Dendritic cell treated with granulocyte-macrophage colony-stimulating factor and Interleukin-4, amounts not matched to agents 40 ng/mL and 50 ng/mL, for 4 days (primary cell): Measurements from ENCODE around the gene AFAP1L1.
"Not testable (repeated sequence)": the region's sequence is repeated elsewhere in the genome, so short reads cannot be mapped to it uniquely, and the experiment has no call there.

Experiments used
- H3K27ac Mint-ChIP-seq: one replicate; pipeline ENCODE4 v1.8.0; 2022; ENCODE audit warnings: mild to moderate bottlenecking, mixed read lengths
- H3K27me3 Mint-ChIP-seq: one replicate; pipeline ENCODE4 v1.8.0; 2022; ENCODE audit warnings: mild to moderate bottlenecking, mixed read lengths
- H3K36me3 Mint-ChIP-seq: one replicate; pipeline ENCODE4 v1.8.0; 2022; ENCODE audit warnings: low read depth, mixed read lengths
- H3K4me1 Mint-ChIP-seq: one replicate; pipeline ENCODE4 v1.8.0; 2022; ENCODE audit warnings: low read depth, mixed read lengths
- H3K4me3 Mint-ChIP-seq: one replicate; pipeline ENCODE4 v1.8.0; 2022; ENCODE audit warnings: mild to moderate bottlenecking, moderate library complexity, mixed read lengths
- H3K9me3 Mint-ChIP-seq: one replicate; pipeline ENCODE4 v1.8.0; 2022; ENCODE audit warnings: mixed read lengths
- intact Hi-C: fragments of 100-400 bp; cut with micrococcal nuclease; formaldehyde crosslinking; loops from one replicate; pipeline ENCODE4 v1.15.0; 2022

The AFAP1L1 gene

GRCh38 chr5:149268928-149269557 lies 2.6 kb upstream of the AFAP1L1 start:
- Mint-ChIP-seq H3K4me3 (no peak overlapping the region), H3K27me3 (peaks cover 46% of the 10 kb centered on the region), H3K36me3 (peaks cover 5% of the 10 kb centered on the region), H3K27ac (no peak overlapping the region), H3K4me1 (peaks cover 16% of the 10 kb centered on the region), H3K9me3 (peaks cover 18% of the 10 kb centered on the region)
- intact Hi-C loops, result loop anchor here (2.0 to 5.0 kb wide), 2 partner anchors 128 to 822 kb away; partner anchors contain the start of gene ABLIM3

- peak overlapping the region; percentile 74 for H3K4me3 Mint-ChIP-seq
- peaks cover 5% of the 10 kb centered on the region for H3K36me3 Mint-ChIP-seq
- intact Hi-C loops, result no loop called here
- H3K27me3 Mint-ChIP-seq, result peaks cover 50% of the 10 kb centered on the region
- peaks cover 16% of the 10 kb centered on the region for H3K4me1 Mint-ChIP-seq
- peaks cover 18% of the 10 kb centered on the region for H3K9me3 Mint-ChIP-seq
- no peak overlapping the region for H3K27ac Mint-ChIP-seq
Measured at GRCh38 chr5:149271195-149271715, 404 bp upstream of the AFAP1L1 start.

GRCh38 chr5:149272781-149273180 lies 1.1 kb downstream of the AFAP1L1 start:
- H3K4me3 Mint-ChIP-seq, H3K36me3 Mint-ChIP-seq, intact Hi-C loops, H3K27ac Mint-ChIP-seq: not testable (repeated sequence)
- H3K27me3 Mint-ChIP-seq, result peaks cover 55% of the 10 kb centered on the region
- H3K9me3 Mint-ChIP-seq, result peaks cover 18% of the 10 kb centered on the region
- H3K4me1 Mint-ChIP-seq, result peaks cover 24% of the 10 kb centered on the region

- Mint-ChIP-seq H3K27ac (no peak overlapping the region), H3K27me3 (peaks cover 52% of the 10 kb centered on the region), H3K4me1 (peaks cover 28% of the 10 kb centered on the region), H3K36me3 (peaks cover 5% of the 10 kb centered on the region), H3K4me3 (no peak overlapping the region), H3K9me3 (peaks cover 14% of the 10 kb centered on the region)
- intact Hi-C loops, result no loop called here
Measured at GRCh38 chr5:149273237-149273636, 1.6 kb downstream of the AFAP1L1 start.

GRCh38 chr5:149273950-149274349 lies 2.3 kb downstream of the AFAP1L1 start:
- Mint-ChIP-seq H3K4me3 (no peak overlapping the region), H3K27me3 (peaks cover 49% of the 10 kb centered on the region), H3K27ac (no peak overlapping the region), H3K9me3 (peaks cover 14% of the 10 kb centered on the region), H3K36me3 (no peaks in the 10 kb centered on the region), H3K4me1 (peaks cover 36% of the 10 kb centered on the region)
- intact Hi-C loops, result no loop called here

- no peak overlapping the region for H3K4me3 Mint-ChIP-seq
- intact Hi-C loops, result no loop called here
- H3K4me1 Mint-ChIP-seq, result peaks cover 43% of the 10 kb centered on the region
- no peaks in the 10 kb centered on the region for H3K36me3 Mint-ChIP-seq
- H3K27me3 Mint-ChIP-seq, result peaks cover 46% of the 10 kb centered on the region
- H3K27ac Mint-ChIP-seq, result no peak overlapping the region
- H3K9me3 Mint-ChIP-seq, result peaks cover 10% of the 10 kb centered on the region
Measured at GRCh38 chr5:149274939-149275338, 3.3 kb downstream of the AFAP1L1 start.

- Mint-ChIP-seq H3K4me3 (no peak overlapping the region), H3K27ac (no peak overlapping the region), H3K4me1 (peaks cover 28% of the 10 kb centered on the region), H3K36me3 (no peaks in the 10 kb centered on the region), H3K9me3 (peaks cover 10% of the 10 kb centered on the region), H3K27me3 (peaks cover 24% of the 10 kb centered on the region)
- intact Hi-C loops, result no loop called here
Measured at GRCh38 chr5:149277801-149278200, 6.1 kb downstream of the AFAP1L1 start.

GRCh38 chr5:149278451-149279210 lies 7.0 kb downstream of the AFAP1L1 start:
- Mint-ChIP-seq H3K4me3 (no peak overlapping the region), H3K27me3 (peaks cover 16% of the 10 kb centered on the region), H3K4me1 (peaks cover 28% of the 10 kb centered on the region), H3K27ac (peak overlapping the region; percentile 1), H3K9me3 (peaks cover 10% of the 10 kb centered on the region), H3K36me3 (no peaks in the 10 kb centered on the region)
- intact Hi-C loops, result no loop called here

- H3K36me3 Mint-ChIP-seq, result no peaks in the 10 kb centered on the region
- intact Hi-C loops, result no loop called here
- H3K27ac Mint-ChIP-seq, result no peak overlapping the region
Measured at GRCh38 chr5:149279661-149280060, 8.0 kb downstream of the AFAP1L1 start.

GRCh38 chr5:149280124-149280523 lies 8.5 kb downstream of the AFAP1L1 start:
- Mint-ChIP-seq H3K9me3 (peaks cover 10% of the 10 kb centered on the region), H3K36me3 (no peaks in the 10 kb centered on the region), H3K4me3 (no peak overlapping the region), H3K27me3 (peaks cover 13% of the 10 kb centered on the region), H3K27ac (no peak overlapping the region), H3K4me1 (peaks cover 33% of the 10 kb centered on the region)
- intact Hi-C loops, result no loop called here

More at GRCh38 chr5:149279661-149280060, 8.0 kb downstream of the AFAP1L1 start:
- peaks cover 10% of the 10 kb centered on the region for H3K9me3 Mint-ChIP-seq
- H3K27me3 Mint-ChIP-seq, result peaks cover 13% of the 10 kb centered on the region
- H3K4me1 Mint-ChIP-seq, result peaks cover 31% of the 10 kb centered on the region
- H3K4me3 Mint-ChIP-seq, result no peak overlapping the region

- Mint-ChIP-seq H3K4me1 (peaks cover 33% of the 10 kb centered on the region), H3K27me3 (peaks cover 9% of the 10 kb centered on the region), H3K27ac (no peak overlapping the region), H3K36me3 (no peaks in the 10 kb centered on the region), H3K9me3 (peaks cover 10% of the 10 kb centered on the region), H3K4me3 (no peak overlapping the region)
- intact Hi-C loops, result no loop called here
Measured at GRCh38 chr5:149280802-149281201, 9.1 kb downstream of the AFAP1L1 start.

GRCh38 chr5:149282027-149282965 lies 10.6 kb downstream of the AFAP1L1 start:
- H3K36me3 Mint-ChIP-seq, result no peaks in the 10 kb centered on the region
- intact Hi-C loops, result no loop called here
- peaks cover 10% of the 10 kb centered on the region for H3K9me3 Mint-ChIP-seq
- H3K4me3 Mint-ChIP-seq, result no peak overlapping the region
- H3K27ac Mint-ChIP-seq, result no peak overlapping the region
- H3K27me3 Mint-ChIP-seq, result peaks cover 6% of the 10 kb centered on the region
- peaks cover 30% of the 10 kb centered on the region for H3K4me1 Mint-ChIP-seq

- Mint-ChIP-seq H3K4me3 (no peak overlapping the region), H3K9me3 (peaks cover 10% of the 10 kb centered on the region), H3K4me1 (peaks cover 23% of the 10 kb centered on the region), H3K27ac (no peak overlapping the region), H3K36me3 (no peaks in the 10 kb centered on the region), H3K27me3 (peaks cover 5% of the 10 kb centered on the region)
- intact Hi-C loops, result no loop called here
Measured at GRCh38 chr5:149282966-149283332, 11.3 kb downstream of the AFAP1L1 start.
